HG03442 (cell line): ENCODE data around the gene TAAR9.
"Not testable (repeated sequence)": the region's sequence is repeated elsewhere in the genome, so short reads cannot be mapped to it uniquely, and the experiment has no call there.

Experiments
- ATAC-seq: cut with Tn5 transposase; IDR thresholded peaks from one replicate; pipeline ENCODE4 v1.9.1; 2021; ENCODE audit warnings: mild to moderate bottlenecking, moderate library complexity; ENCODE audit not compliant: unreplicated experiment

Gene TAAR9

DNA sequence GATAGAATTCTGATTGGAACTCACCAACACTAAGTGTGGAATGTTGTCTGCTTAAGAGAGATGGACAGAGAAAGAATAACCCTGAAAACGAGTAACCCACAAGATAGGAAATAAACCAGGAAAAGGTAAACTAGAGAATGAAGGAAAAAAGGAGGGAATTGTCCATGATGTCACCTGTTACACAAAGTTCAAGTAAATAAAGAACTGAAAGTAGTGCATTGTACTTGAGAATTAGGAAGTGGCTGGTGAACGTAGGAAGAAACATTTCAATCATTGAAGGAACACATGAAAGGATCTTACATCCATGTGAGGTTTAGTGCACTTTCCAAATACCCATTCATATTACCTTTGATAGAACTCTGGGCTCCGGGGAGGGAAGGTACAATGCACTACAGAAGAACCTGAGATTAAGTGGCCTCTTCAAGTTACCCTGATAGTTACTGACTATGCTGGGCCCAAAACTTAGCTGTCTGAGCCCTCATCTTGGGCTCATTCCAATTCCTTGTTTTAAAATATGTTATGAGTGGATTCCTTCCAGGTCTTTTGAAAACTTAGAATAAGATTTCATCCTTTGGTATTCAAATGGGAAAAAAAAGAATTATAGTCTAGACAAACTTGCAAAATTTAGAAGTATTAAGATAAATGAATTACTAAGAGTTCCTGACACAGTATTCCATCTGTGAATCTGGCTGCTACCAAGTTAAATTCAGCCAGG, 24.1 kb upstream of the TAAR9 start:
- ATAC-seq: no peak

DNA sequence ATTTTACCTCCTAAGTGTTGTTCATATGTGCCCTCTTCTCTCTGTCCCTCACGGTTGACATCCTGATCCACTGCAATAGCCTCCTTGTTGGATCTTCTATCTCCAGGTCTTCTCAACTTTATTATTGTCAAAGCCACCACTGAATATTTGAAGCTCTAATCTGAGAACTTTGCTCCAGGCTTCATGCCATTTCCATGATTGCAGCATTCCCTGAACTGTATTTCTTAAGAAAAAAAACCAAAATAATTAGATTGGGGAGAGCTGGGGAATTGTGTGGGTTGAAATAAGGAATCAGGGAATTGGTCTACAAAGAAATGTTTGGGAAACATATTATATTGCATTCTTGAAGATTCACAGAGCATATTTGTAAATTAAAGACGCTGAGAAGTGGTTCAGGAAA, 22.7 kb upstream of the TAAR9 start:
- ATAC-seq: no peak

DNA sequence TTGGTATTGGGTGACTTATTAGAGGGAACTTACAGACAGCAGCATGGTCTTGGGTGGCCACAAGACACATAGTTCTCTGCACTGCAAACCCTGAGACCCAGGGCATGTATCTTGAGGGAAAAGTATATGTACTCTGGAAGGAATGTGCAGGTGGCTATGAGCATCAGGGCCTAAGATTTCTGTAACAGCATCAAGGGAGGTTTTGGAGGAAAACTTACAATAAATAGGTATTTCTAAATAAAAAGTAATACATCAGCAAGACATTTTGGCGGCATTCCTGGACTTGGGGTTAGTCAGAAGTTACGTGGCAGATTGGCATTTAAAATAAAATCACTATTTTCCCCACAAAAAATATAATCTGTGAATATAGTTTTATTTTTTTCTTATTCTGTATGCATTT, 17.1 kb upstream of the TAAR9 start:
- no peak for ATAC-seq

DNA sequence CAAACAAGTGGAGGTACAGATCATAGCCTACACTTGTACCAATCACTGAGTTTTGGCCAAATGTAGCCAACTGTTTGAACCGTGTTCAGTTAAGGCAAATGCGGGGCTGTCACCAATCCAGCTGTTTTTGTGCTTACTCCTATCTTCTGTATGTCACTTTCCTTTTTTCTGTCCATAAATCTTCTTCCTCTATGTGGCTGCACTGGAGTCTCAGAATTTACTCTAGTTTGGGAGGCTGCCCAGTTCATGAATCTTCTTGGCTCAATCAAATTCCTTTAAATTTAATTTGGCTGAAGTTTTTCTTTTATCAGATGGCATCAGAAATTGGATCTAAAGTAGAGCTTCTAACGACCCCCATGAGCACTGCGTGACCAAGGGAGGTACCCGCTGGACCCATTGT, 13.4 kb upstream of the TAAR9 start:
- ATAC-seq: no peak

DNA sequence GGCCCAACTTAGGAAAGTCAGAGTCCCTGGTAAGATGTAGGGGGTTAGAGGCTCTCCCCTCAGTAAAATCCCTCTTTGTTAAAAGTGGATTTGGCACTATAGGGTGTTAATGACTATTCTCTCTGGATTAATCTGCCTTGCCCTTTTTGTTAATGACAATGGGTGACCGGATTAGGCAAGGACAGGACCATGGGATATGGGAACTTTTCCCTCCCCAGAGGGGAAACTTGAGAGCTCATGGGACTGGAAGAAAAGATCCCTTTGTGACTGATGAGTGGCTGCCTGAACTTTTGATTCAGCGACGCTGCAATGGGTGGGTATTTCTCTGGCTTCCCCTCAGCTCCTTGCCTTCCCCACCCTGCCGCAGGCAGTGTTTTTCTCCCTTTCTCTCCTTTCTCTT, 12.2 kb upstream of the TAAR9 start:
- ATAC-seq: no peak

DNA sequence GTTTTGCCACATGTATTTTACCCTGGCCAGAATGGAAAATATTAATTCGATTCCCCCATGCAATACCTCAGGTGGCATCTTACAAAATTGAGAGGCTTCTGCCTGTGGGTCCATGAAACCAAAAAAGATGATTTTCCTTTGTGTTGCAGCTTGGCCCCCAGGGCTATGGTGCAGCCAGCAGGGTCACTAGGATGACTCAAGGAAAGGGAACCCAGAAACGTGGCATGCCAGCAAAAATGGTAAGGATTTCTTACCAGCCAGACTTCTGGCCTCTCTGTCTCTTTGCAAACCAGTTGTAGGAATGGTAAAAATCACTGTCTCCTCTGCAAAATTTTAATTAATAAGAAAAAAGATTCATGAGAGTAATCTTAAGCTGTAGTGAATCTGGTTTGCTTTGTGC, 11.6 kb upstream of the TAAR9 start:
- no peak for ATAC-seq

DNA sequence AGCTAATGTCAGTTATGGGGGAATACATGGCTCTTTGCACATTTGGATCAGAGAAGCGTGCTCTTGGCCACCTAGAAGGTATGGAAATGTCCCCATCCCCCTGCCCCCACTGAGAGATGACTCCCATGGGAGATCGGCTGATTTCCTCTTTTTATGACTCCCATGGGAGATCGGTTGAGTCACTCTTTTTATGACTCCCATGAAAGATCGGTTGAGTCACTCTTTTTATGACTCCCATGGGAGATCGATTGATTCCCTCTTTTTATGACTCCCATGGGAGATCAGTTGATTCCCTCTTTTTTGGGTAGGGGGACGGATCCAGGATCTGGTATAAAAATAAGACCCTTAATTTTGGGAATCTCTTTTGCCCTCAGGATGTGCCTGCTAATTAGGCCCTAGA, 10.3 kb upstream of the TAAR9 start:
- ATAC-seq: no peak

DNA sequence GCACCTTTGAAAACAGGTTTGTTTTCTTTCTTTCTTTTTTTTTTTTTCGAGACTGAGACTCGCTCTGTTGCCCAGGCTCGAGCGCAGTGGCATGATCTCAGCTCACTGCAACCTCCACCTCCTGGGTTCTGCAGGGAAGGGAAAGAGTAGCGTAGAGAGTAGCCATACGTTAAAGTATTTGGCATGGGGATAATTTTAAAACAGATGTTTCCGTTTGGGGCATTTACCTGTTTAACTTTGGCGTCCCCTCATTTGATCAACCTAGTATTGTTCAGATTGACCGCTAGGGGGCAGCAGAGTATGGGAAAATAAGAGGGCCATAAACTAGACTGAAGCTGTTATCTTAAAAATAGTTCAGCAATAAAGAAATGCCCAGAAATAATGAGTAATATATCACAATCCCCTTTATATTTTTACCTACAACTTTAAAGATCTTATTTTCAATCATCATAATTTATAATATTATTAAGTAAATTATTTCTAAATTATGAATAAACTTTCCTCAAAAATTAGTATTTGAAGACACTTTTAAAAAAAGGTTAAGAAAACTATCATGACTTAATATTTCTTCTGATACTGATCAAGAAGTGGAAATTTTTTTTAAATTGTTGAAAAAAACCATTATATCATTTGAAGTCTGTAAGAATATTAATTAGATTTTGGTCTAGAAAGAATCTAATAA, 7.6 kb upstream of the TAAR9 start:
- ATAC-seq: peak; percentile 89

DNA sequence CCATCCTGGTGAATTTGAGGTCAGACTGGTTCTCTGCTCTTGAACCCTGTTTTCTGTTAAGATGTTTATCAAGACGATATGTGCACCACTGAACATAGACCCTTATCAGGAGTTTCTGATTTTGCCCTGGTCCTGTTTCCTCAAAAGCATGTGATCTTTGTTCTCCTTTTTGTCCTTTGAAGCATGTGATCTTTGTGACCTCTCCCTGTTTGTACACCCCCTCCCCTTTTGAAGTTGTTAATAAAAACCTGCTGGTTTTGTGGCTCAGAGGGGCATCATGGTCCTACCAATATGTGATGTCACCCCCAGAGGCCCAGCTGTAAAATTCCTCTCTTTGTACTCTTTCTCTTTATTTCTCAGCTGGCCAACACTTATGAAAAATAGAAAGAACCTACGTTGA, 3.5 kb upstream of the TAAR9 start:
- not testable (repeated sequence) for ATAC-seq

DNA sequence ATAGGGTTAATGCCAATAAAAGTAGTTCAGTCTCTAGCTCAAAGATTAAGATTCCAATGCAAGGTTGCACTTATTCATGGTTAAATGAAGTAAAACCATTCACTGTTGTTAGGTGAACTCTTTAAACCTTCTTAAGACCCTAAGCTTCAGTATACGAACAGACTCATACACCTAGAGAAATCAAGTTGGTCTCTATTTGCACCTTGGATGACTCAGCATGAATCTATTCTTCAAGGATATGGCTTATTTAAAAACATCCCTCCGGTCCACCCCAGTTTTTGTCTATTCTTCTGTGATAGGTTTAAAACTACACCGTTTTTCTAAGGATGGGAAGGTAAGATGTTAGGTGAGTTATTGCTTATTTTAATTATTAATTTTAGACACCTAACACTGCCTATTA, 932 bp upstream of the TAAR9 start:
- no peak for ATAC-seq

DNA sequence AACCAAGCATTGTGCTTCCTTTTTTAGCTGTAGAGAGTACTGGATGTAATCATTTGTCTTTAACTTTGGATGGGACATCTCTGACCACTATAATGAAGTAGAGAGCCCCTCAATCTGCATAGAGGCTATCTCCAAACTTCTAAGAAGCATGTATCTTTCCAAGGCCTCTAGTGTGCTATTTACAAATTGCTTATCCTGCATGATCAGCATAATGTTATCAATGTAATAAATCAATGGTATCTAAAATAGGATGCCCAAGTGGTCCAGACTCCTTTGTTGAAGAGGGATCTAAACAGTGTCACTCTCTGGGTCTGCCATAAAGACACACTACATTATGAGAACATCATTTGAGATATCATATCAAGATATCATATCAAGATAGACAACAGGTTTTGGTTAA, 6.7 kb downstream of the TAAR9 start:
- ATAC-seq: no peak

DNA sequence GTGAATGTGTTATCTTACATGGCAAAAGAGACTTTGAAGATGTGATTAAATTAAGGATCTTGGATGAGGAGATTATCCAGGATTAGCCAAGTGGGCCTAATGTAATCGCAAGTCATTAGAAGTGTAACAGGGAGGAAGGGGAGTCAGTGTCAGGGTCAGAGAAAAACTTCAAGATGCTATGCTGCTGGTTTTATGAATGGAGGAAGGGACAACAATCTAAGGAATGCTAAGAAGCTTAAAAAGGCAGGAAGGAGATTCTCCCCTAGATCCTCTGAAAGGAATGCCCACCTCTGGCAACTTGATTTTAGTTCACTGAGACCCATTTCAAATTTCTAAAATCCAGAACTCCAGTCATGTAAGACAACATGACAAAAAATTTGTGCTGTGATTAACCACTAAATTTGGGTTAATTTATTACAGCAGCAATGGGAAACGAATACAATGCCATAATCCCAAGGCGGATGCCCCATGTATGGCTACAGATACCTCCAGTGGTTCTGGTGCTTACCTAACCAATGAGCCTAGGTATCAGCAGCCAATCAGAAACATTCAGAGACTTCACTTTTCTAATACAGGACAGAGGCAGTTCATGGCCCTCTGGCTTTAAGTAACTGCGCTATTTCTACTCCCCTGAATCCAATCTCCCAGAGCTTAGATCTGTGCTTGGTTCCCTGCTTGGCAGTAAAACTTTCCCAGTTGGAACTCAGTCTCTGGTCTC, 10.8 kb downstream of the TAAR9 start:
- no peak for ATAC-seq

DNA sequence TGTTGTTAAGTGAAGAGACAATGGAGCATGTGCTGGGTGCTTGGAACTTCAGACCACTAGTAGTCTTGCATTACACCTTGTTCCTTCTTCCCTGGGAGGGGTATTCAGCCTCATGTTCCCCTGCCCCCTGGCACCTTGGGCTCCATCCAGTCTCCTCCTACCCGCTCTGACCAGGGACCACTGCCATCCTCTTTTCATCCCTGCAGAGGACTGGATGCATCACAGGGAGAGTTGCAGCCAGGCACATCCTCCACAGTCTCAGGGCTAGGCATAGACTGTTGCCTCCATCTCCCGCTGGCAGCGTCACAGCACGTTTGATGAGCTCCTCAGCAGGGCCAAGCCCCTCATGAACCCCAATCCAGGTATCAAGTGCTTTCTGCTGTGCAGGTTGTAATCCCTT, 13.1 kb downstream of the TAAR9 start:
- no peak for ATAC-seq

DNA sequence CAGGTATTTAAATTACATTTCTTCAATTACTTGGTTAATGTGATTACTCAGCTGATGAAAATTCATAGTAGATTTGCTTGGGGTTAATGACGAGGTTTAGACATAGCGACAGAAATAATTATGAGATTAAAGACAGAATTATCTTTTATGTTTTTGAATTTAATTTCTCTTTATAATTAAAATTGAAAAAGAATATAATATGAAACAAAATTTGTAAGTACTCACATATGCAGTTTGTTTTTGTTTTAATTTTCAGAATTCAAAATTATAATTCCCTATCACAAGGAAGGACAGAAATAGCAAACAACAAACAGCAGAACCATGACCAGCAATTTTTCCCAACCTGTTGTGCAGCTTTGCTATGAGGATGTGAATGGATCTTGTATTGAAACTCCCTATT, 14.3 kb downstream of the TAAR9 start, which contains the start of gene TAAR8:
Gene TAAR8 (plus strand): TSS at position 301 of the 400 bp plus-strand sequence. CDS start 21 bp downstream, at position 322.
- ATAC-seq: no peak

DNA sequence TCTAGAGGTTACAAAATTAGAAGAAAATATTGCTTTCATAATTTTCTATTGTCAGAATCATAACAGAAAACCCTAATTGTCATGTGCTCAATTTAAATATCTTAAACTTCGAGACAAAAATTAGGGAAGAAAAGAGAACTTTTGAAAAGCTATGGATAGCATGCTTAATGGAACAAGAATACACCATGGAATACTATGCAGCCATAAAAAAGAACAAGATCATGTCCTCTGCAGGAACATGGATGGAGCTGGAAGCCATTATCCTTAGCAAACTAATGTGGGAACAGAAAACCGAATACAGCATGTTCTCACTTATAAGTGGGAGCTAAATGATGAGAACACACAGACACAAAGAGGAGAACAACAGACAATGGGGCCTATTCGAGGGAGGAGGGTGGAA, 22.0 kb downstream of the TAAR9 start:
- not testable (repeated sequence) for ATAC-seq

DNA sequence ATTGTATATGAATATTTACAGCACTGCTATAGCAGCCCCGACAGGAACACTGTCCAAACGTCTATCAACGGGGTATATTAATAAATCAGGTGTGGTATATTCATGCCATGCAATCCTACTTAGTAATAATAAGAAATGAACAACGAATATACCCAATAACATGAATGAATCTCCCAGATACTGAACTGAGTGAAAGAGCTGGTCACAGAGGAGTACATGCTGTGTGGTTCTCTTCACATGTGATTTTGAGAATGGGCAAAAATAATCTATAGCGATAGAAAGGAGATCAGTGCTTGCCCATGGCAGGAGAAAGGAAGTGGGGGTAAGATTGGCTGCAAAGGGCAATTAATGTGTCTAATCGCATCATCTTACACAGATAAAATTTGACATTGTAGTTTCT, 28.3 kb downstream of the TAAR9 start:
- ATAC-seq: no peak

DNA sequence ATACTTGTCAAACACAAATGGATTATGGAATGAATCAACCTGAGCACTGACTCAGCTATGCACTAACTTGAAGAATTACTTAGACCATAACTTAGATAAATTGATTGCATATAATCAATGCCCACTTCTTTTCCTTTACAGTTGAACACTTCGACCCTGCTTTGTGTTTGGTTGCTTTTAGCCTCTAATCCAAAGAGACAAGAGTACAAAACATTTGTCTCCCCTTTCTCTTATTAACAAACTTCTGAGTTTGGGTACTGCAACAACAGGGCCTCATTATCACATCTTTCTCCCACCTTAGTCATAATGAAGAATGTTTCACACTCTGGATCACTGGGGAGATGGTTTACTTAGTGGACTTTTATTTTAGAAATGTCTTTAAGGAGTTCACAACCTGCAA, 29.5 kb downstream of the TAAR9 start:
- no peak for ATAC-seq

DNA sequence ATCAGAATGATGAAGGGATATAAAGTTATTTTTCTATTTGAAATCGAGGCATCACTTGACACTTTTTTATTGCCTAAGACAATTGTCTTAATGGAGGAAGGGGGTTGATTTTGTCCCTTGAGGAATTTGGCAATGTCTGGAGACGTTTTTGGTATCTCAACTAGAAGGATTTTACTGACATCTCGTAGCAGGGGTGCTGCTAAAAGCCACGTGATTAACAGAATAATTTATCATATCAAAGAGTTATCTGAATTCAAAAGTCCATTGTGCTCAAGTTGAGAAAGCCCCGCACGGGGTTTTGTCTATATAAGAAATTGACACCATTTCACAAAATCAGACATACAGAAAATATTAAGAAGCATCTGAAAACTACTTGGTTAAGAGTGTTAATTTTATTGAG, 30.5 kb downstream of the TAAR9 start:
- ATAC-seq: no peak

DNA sequence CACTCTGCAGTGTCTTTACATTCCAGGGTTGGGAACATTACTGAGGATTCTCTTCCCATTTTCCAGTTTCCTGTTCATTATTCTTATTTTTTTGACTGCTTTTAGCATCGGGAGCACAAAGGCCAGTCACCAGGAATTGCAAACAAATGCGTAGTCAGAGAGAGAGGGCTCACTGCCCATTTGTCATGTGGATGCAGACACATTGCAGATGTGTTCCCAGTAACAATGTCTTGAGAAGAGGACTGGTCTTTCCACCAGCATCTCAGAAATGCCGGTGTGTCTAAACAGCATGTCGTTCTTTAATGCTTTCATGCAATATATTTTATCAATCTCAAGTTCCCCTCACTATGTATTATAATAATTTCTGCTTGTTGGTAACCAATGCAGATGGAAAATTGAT, 31.1 kb downstream of the TAAR9 start:
- ATAC-seq: no peak

DNA sequence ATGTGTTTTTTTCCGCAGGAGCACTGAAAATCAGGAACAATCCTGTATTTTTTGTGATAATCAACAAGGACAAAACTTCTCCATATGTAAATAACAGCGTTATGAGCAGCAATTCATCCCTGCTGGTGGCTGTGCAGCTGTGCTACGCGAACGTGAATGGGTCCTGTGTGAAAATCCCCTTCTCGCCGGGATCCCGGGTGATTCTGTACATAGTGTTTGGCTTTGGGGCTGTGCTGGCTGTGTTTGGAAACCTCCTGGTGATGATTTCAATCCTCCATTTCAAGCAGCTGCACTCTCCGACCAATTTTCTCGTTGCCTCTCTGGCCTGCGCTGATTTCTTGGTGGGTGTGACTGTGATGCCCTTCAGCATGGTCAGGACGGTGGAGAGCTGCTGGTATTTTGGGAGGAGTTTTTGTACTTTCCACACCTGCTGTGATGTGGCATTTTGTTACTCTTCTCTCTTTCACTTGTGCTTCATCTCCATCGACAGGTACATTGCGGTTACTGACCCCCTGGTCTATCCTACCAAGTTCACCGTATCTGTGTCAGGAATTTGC, 32.2 kb downstream of the TAAR9 start, which contains the start of gene TAAR6:
Gene TAAR6 (plus strand): TSS at position 102 of the 557 bp plus-strand sequence. CDS start 0 bp downstream, at position 102.
- no peak for ATAC-seq

DNA sequence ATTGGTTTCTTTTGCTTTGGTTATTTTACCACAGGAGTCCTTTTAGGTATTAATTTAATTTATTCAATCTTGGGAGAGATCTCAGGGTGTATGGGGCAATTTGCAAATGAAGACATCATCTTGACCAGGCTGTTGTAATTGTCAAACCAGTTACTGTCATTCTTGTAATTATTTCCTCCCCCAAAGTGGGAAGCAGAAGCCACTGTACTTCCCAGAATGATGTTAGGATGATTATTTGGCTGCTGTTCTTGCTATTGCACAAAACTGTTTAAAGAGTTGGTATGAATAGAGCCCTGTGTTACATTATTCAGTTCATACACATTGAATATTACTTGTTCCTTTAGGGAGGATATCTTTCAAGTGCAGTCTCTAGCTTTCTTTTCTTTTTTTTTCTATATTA, 33.7 kb downstream of the TAAR9 start:
- no peak for ATAC-seq

DNA sequence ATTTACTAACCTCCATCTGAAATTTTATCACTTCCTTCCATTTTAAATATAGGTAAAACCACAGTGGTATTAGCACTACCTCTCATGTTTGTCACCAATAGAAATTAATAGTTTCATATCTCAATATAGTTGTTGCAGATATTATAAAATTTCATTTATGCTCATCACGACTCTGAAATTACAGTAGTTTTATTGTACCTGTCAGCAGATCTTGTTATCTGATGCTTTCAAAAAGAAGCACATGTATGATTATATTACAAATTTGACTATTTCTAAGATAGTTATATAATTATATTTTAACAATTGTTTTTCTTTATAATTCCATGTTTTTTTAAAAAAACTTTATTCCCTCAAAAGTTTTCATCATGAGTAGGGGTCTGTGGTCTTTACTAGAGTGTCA, 46.6 kb downstream of the TAAR9 start:
- ATAC-seq: no peak
